NT2/D1 (cell line): ENCODE results near the gene C1orf115.

Experiments used
- SUZ12 ChIP-seq: IDR thresholded peaks from 2 replicates; pipeline ENCODE4 v1.6.1; 2011; ENCODE audit not compliant: insufficient read length, insufficient read depth; ENCODE audit errors: extremely low read depth
- YY1 ChIP-seq: IDR thresholded peaks from 2 replicates; pipeline ENCODE4 v1.6.1; 2011; ENCODE audit not compliant: insufficient read length, insufficient read depth

GRCh38 chr1:220670365-220670764 is 19.8 kb upstream of the C1orf115 start:
- TF ChIP-seq YY1 (no peak), SUZ12 (no peak)
